ENCODE data around the gene PDE3A.
"Not testable (repeated sequence)": the region's sequence is repeated elsewhere in the genome, so short reads cannot be mapped to it uniquely, and the experiment has no call there.

The PDE3A gene

GRCh38 chr12:20547816-20548575 is 179.7 kb downstream of the PDE3A start:
- H3K27ac ChIP-seq = peak overlapping the region in 1 of 2 donors; percentile 61
- no peak for TF ChIP-seq CTCF (IDR thresholded peaks at IDR 0.05)
- H3K4me3 ChIP-seq = peak overlapping the region; percentile 47
- no peak for DNase-seq (ENCODE audit: low spot score)

GRCh38 chr12:20548611-20549010 is 180.3 kb downstream of the PDE3A start:
- TF ChIP-seq CTCF (IDR thresholded peaks at IDR 0.05) = no peak
- peak overlapping the region in 1 of 2 donors; percentile 61 for H3K27ac ChIP-seq
- DNase-seq (ENCODE audit: low spot score) = no peak

GRCh38 chr12:20549108-20549719 is 180.9 kb downstream of the PDE3A start:
- no peak for DNase-seq (ENCODE audit: low spot score)
- peak overlapping the region in 1 of 2 donors; percentile 61 for H3K27ac ChIP-seq
- peak overlapping the region; percentile 47 for H3K4me3 ChIP-seq
- TF ChIP-seq CTCF (IDR thresholded peaks at IDR 0.05) = no peak

More at GRCh38 chr12:20548611-20549010, 180.3 kb downstream of the PDE3A start:
- peak overlapping the region; percentile 47 for H3K4me3 ChIP-seq

- not testable (repeated sequence) for H3K27ac ChIP-seq; H3K4me3 ChIP-seq; DNase-seq (ENCODE audit: low spot score)
These were observed 183.6 kb downstream of the PDE3A start for GRCh38 chr12:20551742-20552442.

GRCh38 chr12:20552586-20552985 is 184.2 kb downstream of the PDE3A start:
- not testable (repeated sequence) for H3K4me3 ChIP-seq; DNase-seq (ENCODE audit: low spot score); H3K27ac ChIP-seq

- no peak for TF ChIP-seq CTCF (IDR thresholded peaks at IDR 0.05)
- Histone ChIP-seq H3K27ac (no peak overlapping the region), H3K4me3 (no peak overlapping the region)
- no peak for DNase-seq (ENCODE audit: low spot score)
These were observed 186.7 kb downstream of the PDE3A start for GRCh38 chr12:20555015-20555414.

- H3K27ac ChIP-seq = no peak overlapping the region
- DNase-seq (ENCODE audit: low spot score) = no peak
- no peak overlapping the region for H3K4me3 ChIP-seq
- TF ChIP-seq CTCF (IDR thresholded peaks at IDR 0.05) = no peak
These were observed 187.4 kb downstream of the PDE3A start for GRCh38 chr12:20555771-20556170.

All from coronary artery (tissue), 2 donors.